Esophagus squamous epithelium (tissue), 5 donors: ENCODE data around the gene MRPL2. TPM values are rescaled to one million over a fixed set of nuclear protein-coding genes. Genes with fewer than 3 reads are reported as not detected.

Experiments used
- DNase-seq: peaks from one replicate; lab custom pipeline; 2025; lab: John Stamatoyannopoulos, UW
- H3K27ac ChIP-seq, 4 donors: fragments of 200-600 bp; sonication (generic); one replicate each; pipeline ENCODE4 v1.5.1; 2016 to 2019; ENCODE audit warnings: mild to moderate bottlenecking in 1 of 4
- H3K27me3 ChIP-seq, 4 donors: fragments of 200-600 bp; sonication (generic); 1 replicate in 3 of 4; 2 replicates in 1 of 4; pipeline versions ENCODE4 v1.5.1 to v1.6.0; 2017 to 2021; ENCODE audit warnings: antibody characterized with exemption in 1 of 4
- H3K36me3 ChIP-seq, 3 donors: fragments of 200-600 bp; sonication (generic); one replicate each; pipeline ENCODE4 v1.5.1; 2016 to 2019
- H3K4me1 ChIP-seq, 3 donors: fragments of 200-600 bp; sonication (generic); one replicate each; pipeline ENCODE4 v1.5.1; 2017 to 2019
- H3K4me3 ChIP-seq, 4 donors: fragments of 200-600 bp; sonication (generic); 1 replicate in 3 of 4; 2 replicates in 1 of 4; pipeline ENCODE4 v1.5.1; 2016 to 2019; ENCODE audit warnings: mild to moderate bottlenecking in 2 of 4, moderate library complexity in 1 of 4
- H3K9me3 ChIP-seq, 3 donors: fragments of 200-600 bp; sonication (generic); one replicate each; pipeline ENCODE4 v1.5.1; 2016 to 2019
- POLR2A ChIP-seq, 4 donors: fragments of 450-650 bp; IDR thresholded peaks; one replicate each; pipeline ENCODE4 v1.6.1; 2017; ENCODE audit warnings: antibody characterized with exemption in 4 of 4, mild to moderate bottlenecking in 4 of 4, moderate library complexity in 3 of 4
- WGBS, 2 donors: methylation state at CpG; one replicate each; pipeline ENCODE4 v1.1.5; 2018; 5-methylcytosine and 5-hydroxymethylcytosine counted together
- intact Hi-C: fragments of 100-400 bp; cut with DNase I; formaldehyde crosslinking; loops from one replicate; pipeline ENCODE4 v1.15.0; 2022
- total RNA-seq, 4 donors: library from RNA; depleted of rRNA; stranded (reverse); fragments of >200 nt; gene quantifications; one replicate each; pipeline ENCODE4 v1.1.0, GENCODE V29; 2016
- TF ChIP-seq, protein P1 (sequence below), 6 experiments: fragments of 450-650 bp in 4 of 6; fragments of 200-600 bp in 2 of 6; sonication (generic) in 2 of 6; IDR thresholded peaks; one replicate each; pipeline ENCODE4 v1.5.1; 2016 to 2019; ENCODE audit warnings: antibody characterized with exemption in 6 of 6, mild to moderate bottlenecking in 4 of 6, moderate library complexity in 4 of 6
- donor health status: DM: yes; HTN: yes; CAD: no.

Gene MRPL2
- total RNA-seq, 4 donors from 2014 or later = 23.3 to 29.1 (median 24.5) TPM

- H3K4me1 ChIP-seq = peaks cover 33 to 99% (median 60%) of the 10 kb centered on the region in 3 donors
- peak overlapping the region; percentile 23 to 55 (median 37) for H3K4me3 ChIP-seq
- H3K36me3 ChIP-seq = no peaks in the 10 kb centered on the region
- no peaks in the 10 kb centered on the region for H3K27me3 ChIP-seq
- DNase-seq = no peak
- H3K9me3 ChIP-seq = no peaks in the 10 kb centered on the region
- intact Hi-C loops = no loop called here
- TF ChIP-seq POLR2A (IDR thresholded peaks at IDR 0.05) = peak in 1 of 4 donors; percentile 21
- TF ChIP-seq, protein P1, sequence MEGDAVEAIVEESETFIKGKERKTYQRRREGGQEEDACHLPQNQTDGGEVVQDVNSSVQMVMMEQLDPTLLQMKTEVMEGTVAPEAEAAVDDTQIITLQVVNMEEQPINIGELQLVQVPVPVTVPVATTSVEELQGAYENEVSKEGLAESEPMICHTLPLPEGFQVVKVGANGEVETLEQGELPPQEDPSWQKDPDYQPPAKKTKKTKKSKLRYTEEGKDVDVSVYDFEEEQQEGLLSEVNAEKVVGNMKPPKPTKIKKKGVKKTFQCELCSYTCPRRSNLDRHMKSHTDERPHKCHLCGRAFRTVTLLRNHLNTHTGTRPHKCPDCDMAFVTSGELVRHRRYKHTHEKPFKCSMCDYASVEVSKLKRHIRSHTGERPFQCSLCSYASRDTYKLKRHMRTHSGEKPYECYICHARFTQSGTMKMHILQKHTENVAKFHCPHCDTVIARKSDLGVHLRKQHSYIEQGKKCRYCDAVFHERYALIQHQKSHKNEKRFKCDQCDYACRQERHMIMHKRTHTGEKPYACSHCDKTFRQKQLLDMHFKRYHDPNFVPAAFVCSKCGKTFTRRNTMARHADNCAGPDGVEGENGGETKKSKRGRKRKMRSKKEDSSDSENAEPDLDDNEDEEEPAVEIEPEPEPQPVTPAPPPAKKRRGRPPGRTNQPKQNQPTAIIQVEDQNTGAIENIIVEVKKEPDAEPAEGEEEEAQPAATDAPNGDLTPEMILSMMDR (IDR thresholded peaks at IDR 0.05) = no peak
- H3K27ac ChIP-seq = peak overlapping the region; percentile 64 to 87 (median 78)
- WGBS, 2 donors = 21 to 39% methylated on average over 9 of the region's 9 CpGs
These were observed 34.4 kb upstream of the MRPL2 start for GRCh38 chr6:43093436-43094289.

DNA sequence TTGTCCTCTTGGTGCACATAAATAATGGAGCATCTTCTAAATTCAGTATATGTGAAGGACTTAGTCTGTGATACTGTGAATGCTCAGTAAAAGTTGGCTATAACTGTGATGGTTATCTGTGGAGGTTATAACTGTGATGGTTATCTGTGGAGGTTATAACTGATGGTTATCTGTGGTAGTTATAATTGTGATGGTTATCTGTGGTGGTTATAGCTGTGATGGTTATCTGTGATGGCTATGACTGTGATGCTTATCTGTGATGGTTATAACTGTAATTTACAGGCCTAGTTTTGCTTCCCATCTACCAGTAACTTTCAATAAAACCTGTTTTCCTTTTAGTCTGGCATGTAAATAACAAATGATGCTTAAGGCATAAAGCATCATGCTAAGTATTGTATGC is 33.4 kb upstream of the MRPL2 start:
- peak overlapping the region in 2 of 4 donors; percentile 86 to 87 for H3K27ac ChIP-seq

DNA sequence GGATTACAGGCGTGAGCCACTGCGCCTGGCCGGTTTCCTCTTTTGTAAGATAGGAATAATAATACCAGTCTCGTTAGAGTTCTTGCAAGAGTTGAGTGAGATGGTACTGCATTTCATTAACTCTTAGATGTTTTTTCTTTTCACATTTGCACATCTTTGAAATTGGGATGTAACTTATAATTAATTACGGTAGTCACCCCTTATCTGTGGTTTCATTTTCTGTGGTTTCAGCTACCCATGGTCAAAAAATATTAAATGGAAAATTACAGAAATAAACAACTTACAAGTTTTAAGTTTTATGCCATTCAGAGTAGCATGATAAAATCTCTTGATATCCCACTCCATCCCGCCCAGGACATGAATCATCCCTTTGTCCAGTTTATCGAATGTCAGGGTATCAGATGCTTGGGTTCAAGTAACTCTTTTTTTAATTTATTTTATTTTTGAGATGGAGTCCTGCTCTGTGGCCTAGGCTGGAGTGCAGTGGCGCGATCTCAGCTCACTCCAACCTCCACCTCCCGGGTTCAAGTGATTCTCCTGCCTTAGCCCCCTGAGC is 32.3 kb upstream of the MRPL2 start:
- TF ChIP-seq POLR2A (IDR thresholded peaks at IDR 0.05) = no peak
- TF ChIP-seq, protein P1 (IDR thresholded peaks at IDR 0.05) = no peak
- DNase-seq = no peak
- peaks cover 26 to 99% (median 55%) of the 10 kb centered on the region in 3 donors for H3K4me1 ChIP-seq
- intact Hi-C loops = no loop called here
- H3K9me3 ChIP-seq = no peaks in the 10 kb centered on the region
- H3K27ac ChIP-seq = peak overlapping the region in 3 of 4 donors; percentile 75 to 85 (median 79)
- no peak overlapping the region for H3K4me3 ChIP-seq
- no peaks in the 10 kb centered on the region for H3K36me3 ChIP-seq
- no peaks in the 10 kb centered on the region for H3K27me3 ChIP-seq
- WGBS, 2 donors = 76 to 87% methylated on average over 10 of the region's 10 CpGs

More for the DNA sequence above, 33.4 kb upstream of the MRPL2 start:
- H3K4me1 ChIP-seq = peaks cover 33 to 99% (median 61%) of the 10 kb centered on the region in 3 donors
- intact Hi-C loops = no loop called here
- no peaks in the 10 kb centered on the region for H3K36me3 ChIP-seq
- H3K9me3 ChIP-seq = no peaks in the 10 kb centered on the region
- no peak for DNase-seq
- no peak for TF ChIP-seq POLR2A (IDR thresholded peaks at IDR 0.05)
- no peaks in the 10 kb centered on the region for H3K27me3 ChIP-seq
- no peak overlapping the region for H3K4me3 ChIP-seq

DNA sequence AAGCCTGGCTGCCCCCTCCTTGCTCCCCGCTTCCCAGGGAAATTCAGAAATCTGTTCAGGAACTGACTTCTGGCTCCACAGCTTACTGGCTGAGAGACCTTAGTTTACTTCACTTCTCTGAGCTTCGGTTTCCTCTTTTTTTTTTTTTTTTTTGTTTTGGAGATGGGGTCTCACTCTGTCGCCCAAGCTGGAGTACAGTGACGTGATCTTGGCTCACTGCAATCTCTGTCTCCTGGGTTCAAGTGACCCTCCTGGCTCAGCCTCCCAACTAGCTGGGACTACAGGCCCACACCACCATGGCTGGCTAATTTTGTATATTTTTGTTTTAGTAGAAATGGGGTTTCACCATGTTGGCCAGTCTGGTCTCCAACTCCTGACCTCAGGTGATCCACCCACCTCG is 31.8 kb upstream of the MRPL2 start:
- Histone ChIP-seq H3K9me3 (no peaks in the 10 kb centered on the region), H3K27ac (peak overlapping the region; percentile 75 to 85 (median 82)), H3K27me3 (no peaks in the 10 kb centered on the region), H3K4me1 (peaks cover 21 to 99% (median 53%) of the 10 kb centered on the region in 3 donors), H3K36me3 (no peaks in the 10 kb centered on the region), H3K4me3 (no peak overlapping the region)
- no peak for TF ChIP-seq POLR2A (IDR thresholded peaks at IDR 0.05)
- TF ChIP-seq, protein P1 (IDR thresholded peaks at IDR 0.05) = no peak
- intact Hi-C loops = no loop called here
- DNase-seq = no peak
- 74 to 86% methylated on average over 5 of the region's 5 CpGs for WGBS, 2 donors

DNA sequence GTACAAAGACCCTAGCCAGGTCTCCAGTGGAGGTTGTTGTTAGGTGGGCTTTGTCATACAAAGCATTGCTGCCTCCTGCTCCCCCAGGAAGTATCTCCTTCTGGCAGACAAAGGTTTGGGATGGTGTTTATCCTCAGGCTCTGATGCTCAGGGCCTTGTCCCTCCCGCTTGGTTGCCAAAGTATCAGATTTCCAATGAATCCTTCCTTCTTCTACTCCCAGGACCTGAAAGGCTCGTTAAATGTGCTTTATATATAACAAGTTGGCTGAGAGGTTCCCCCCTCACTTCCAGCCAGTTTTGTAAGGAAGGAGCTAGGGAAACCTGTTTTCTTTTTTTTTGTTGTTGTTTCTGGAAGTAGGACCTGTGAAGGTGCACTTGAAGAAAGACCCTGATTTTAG is 31.3 kb upstream of the MRPL2 start:
- H3K4me1 ChIP-seq = peaks cover 17 to 95% (median 50%) of the 10 kb centered on the region in 3 donors

More for the DNA sequence above, 31.3 kb upstream of the MRPL2 start:
- no peak for TF ChIP-seq POLR2A (IDR thresholded peaks at IDR 0.05)
- TF ChIP-seq, protein P1 (IDR thresholded peaks at IDR 0.05) = no peak
- intact Hi-C loops = no loop called here
- WGBS, 2 donors = 19 to 83% methylated on average over 1 to 2 of the region's 2 CpGs
- no peaks in the 10 kb centered on the region for H3K27me3 ChIP-seq
- no peaks in the 10 kb centered on the region for H3K9me3 ChIP-seq
- no peaks in the 10 kb centered on the region for H3K36me3 ChIP-seq
- DNase-seq = no peak
- no peak overlapping the region for H3K4me3 ChIP-seq
- H3K27ac ChIP-seq = peak overlapping the region; percentile 75 to 85 (median 82)
